NCI-H1417 treated with DMSO at 0.1 percent for 48 hours (cell line): ENCODE measurements around the gene MDH2.
"Not testable (repeated sequence)": the region's sequence is repeated elsewhere in the genome, so short reads cannot be mapped to it uniquely, and the experiment has no call there.

Experiments used
- DNase-seq: peaks from one replicate; lab custom pipeline; 2025; lab: John Stamatoyannopoulos, UW

MDH2 gene

GRCh38 chr7:76047305-76047810 lies 548 bp upstream of the MDH2 start:
- no peak for DNase-seq

GRCh38 chr7:76048668-76048988 lies 722 bp downstream of the MDH2 start:
- no peak for DNase-seq

DNA sequence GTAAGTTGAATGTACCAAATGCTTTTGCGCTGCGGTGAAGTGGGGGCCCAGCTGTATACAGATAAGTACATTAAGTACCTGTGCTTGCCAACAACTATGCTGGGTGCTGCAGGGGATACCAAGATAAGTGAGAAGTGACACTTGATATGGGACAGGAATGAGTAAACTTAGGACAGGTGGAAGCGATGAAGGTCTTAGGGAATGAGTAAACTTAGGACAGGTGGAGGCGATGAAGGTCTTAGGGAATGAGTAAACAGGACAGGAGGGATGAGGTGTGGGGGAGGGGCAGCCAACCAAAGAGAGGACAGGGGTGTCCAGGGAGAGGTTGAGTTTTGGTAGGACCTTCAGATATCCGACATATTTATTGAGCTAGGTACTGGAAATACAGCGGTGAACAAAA lies 1.4 kb downstream of the MDH2 start:
- no peak for DNase-seq

GRCh38 chr7:76050545-76050944 lies 2.6 kb downstream of the MDH2 start:
- DNase-seq, result no peak

DNA sequence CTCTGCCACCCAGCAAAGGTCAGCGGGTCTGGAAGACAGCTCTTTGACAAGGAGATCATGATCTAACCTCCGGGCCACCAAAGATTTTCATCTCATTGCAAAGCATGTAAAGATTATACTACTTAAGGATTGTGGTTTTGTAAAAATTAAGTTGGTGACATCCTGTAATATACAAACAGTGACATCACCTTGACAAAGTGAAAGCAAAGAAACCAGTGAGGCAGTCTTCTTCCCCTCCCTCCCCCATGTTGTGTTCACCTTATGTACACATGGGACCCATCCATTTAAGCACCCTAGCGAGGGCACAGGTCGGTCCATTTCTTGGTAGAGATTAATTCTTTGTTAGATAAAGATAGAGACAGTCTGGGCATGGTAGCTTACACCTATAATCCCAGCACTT lies 3.9 kb downstream of the MDH2 start:
- no peak for DNase-seq

GRCh38 chr7:76052681-76053080 lies 4.8 kb downstream of the MDH2 start:
- DNase-seq, result not testable (repeated sequence)

DNA sequence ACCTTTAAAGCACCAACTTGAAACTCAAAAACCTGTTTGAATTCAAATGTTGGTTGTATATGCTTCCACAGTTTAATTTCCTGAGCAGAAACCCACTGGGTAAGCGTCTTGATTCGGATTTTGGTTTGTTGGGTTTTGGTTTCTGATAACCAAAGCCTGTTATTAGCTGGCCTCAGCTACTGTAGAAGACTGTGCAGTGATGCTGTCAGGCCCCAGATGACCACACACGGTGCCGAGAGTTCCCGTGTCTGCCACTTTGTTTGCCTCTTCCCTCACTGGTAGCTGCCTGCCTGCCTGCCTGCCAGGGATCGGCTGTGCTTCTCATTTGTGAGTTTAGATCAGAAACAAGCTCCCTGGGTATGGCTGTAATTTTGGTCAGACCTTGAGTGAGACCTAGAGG lies 5.6 kb downstream of the MDH2 start:
- no peak for DNase-seq

- peak; percentile 20 for DNase-seq
These were observed 6.5 kb downstream of the MDH2 start for GRCh38 chr7:76054123-76055120.

- DNase-seq, result no peak
These were observed 8.3 kb downstream of the MDH2 start for GRCh38 chr7:76056241-76056640.

DNA sequence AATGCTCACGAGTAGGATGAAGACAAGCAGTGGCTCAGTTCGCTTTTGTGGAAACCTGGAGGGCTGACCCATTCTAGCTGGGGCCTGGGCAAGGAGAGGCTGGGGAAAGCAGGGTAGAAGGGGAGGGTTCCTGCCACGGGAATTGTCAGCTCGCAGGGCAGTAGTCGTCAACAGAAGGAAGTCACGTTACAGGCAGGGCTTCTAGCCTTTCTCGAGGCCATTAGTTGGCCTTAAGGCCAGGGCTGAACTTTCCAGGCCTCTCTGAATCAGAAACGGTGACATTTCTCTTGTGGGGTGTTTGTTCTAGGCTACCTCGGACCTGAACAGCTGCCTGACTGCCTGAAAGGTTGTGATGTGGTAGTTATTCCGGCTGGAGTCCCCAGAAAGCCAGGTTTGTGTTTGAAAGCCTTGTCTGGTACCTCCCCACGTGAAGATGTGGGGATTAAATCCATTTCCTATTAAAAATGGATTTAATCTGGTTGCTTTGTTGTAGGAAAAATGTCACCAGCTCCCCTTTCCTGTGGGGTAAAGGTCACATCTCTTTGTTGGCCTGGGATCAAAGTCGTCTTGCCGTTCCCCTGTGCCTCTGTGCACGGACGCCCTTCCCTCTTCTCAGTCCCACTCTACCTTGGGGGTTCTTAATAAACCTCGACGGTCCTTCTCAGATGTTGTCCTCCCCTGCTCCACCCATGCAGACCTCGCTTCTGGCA lies 9.4 kb downstream of the MDH2 start:
- DNase-seq, result no peak

GRCh38 chr7:76057813-76058145 lies 9.9 kb downstream of the MDH2 start:
- no peak for DNase-seq

- DNase-seq, result not testable (repeated sequence)
These were observed 10.8 kb downstream of the MDH2 start for GRCh38 chr7:76058745-76059144.

DNA sequence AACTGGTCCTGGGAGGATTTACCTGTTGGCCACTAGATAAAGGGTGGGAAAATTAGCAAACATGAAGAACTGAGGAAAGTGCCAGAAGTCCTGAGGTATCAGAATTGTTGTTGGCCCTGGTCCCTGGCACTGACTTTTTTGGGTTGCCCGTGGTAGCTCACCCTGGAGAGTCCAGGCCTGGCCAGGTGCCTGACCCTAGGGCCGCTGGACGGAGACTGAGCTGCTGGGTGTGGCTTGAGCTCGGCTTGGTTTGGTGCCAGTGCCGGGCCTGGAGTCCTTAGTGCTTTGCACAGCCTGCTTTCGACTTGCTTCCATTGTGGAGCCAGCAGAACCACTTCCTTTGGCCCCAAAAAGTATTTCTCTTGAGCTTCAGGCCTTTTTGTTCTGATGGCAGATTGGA lies 12.9 kb downstream of the MDH2 start:
- DNase-seq, result no peak

- DNase-seq, result no peak
These were observed 14.3 kb downstream of the MDH2 start for GRCh38 chr7:76062254-76062653.

- DNase-seq, result no peak
These were observed 15.2 kb downstream of the MDH2 start for GRCh38 chr7:76063114-76063513.

DNA sequence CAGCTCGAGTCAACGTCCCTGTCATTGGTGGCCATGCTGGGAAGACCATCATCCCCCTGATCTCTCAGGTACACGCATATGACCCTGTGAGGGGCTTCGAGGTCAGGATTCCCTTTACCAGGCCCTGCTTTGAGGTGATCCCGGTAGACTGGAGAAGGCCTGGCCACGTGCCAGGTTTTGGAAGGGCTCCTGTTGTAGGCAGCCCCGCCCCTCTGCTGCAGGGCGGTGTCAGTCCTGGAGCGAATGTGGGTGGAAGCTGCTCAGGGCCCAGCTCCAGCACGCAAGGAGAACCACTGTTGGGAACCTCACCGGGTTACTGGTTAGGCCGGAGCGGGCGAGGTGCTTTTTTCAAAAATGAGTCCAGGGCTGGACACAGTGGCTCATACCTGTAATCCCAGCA lies 15.6 kb downstream of the MDH2 start:
- DNase-seq, result no peak

DNA sequence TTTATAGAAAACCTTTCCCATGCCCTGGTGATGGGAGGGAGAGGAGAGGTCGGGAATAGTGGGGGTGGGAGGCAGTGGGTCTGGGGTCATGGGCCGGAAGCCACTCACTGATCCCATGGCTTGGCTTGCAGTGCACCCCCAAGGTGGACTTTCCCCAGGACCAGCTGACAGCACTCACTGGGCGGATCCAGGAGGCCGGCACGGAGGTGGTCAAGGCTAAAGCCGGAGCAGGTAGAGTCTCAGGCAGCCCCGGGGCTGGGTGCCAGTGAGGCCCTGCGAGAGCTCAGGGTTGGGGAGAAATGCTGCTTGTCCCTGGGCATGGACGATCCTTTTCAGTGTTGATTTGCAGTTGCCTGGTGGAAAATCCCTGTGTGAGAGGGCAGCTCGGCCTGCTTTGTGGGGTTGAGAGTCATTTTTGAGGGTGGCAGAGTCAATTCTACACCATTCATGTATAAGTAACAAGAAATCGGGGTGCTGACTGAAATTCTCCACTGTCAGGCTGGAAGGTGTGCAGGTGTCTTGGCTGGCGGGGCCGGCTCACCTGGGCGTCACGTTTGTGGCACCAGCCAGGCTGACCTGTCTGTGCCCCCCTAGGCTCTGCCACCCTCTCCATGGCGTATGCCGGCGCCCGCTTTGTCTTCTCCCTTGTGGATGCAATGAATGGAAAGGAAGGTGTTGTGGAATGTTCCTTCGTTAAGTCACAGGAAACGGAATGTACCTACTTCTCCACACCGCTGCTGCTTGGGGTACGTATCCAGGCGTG lies 16.5 kb downstream of the MDH2 start:
- no peak for DNase-seq

- no peak for DNase-seq
These were observed 17.2 kb downstream of the MDH2 start for GRCh38 chr7:76065016-76065612.

- DNase-seq, result no peak
These were observed 19.0 kb downstream of the MDH2 start for GRCh38 chr7:76066716-76067503.

- no peak for DNase-seq
These were observed 21.3 kb downstream of the MDH2 start for GRCh38 chr7:76069238-76069638.
